Ureter (tissue), 1 donor: ENCODE measurements around the gene ZNF593OS. TPM values are rescaled to one million over a fixed set of nuclear protein-coding genes. Genes with fewer than 3 reads are reported as not detected.

Experiments
- DNase-seq: peaks from one replicate; pipeline ENCODE4 v3.0.0-alpha.2; 2020; ENCODE audit warnings: low spot score
- total RNA-seq: library from RNA; stranded (reverse); gene quantifications from one replicate; pipeline ENCODE4 v1.2.4, GENCODE V29; 2023
- donor health status: DM: yes; HTN: yes; CAD: no.

ZNF593OS gene
- total RNA-seq, 1 donor from 2014 or later, result not detected

DNA sequence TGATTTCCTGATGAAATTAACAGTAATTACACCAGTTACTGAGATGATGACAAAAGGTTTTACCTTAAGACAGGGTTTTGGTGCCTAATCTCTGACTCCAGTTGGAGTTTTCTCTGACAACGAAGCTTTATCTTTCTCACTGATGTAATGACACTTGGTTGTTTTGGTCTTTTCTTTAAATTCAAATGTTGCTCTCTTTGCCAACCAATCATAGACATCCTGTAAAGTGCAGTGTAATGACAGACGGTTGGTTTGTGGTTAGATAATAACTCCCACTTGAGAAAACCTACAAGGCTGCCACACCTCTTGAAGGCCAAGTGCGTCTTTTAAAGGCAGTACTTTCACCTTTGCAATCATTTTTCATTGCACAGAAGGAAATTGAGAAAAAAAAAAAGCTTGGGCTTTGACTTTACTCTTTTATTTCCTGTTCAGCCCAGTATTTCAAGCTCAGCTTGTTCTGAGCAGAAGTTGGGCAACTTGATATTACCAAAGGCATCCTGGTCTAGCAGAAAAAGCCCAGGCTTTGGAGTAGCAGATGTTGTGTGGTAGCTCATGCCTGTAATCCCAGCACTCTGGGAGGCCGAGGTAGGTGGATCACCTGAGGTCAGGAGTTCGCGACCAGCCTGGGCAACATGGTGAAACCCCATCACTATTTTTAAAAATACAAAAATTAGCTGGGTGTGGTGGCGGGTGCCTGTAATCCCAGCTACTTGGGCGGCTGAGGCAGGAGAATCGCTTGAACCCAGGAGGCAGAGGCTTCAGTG, 45.1 kb downstream of the ZNF593OS start:
- peak; percentile 65 for DNase-seq

DNA sequence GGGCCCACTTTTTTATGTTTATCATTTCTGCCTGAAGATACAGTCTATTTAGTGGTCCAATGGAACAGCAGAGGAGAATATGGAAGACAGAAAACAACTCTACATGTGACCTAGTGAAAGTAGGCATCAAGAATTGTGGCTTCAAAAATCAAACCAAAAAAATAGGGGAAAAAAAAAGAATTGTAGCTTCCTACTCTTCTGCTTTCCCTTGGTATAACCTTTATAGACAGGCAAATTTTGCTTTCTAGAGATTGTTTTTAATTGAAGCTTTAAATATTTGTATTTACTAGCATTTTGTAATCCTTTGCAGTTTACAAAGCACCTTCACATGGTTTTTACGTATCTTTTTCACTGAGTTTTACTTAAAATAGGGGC, 45.7 kb downstream of the ZNF593OS start:
- DNase-seq, result no peak

DNA sequence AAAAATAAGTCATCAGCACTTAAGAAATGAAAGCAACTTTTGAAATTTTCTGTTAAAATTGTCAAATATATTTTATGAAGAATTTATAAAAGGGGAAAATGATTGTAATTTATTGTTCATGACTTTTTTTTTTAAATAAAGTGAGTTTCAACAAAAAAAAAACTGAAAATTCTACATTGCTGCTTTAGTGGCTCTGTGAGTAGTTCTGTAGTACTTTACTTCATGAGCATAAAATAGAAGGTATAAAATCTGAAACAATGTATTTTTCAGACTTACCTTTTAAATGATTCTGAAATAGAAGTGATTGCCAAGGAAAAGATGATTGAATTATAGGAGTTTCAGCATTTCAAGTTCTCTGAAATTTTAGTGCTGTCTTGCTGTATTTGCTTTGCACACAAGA, 46.2 kb downstream of the ZNF593OS start:
- no peak for DNase-seq

GRCh38 chr1:26124418-26125331, 47.0 kb downstream of the ZNF593OS start:
- no peak for DNase-seq

GRCh38 chr1:26122988-26123973, 48.4 kb downstream of the ZNF593OS start:
- peak; percentile 36 for DNase-seq

DNA sequence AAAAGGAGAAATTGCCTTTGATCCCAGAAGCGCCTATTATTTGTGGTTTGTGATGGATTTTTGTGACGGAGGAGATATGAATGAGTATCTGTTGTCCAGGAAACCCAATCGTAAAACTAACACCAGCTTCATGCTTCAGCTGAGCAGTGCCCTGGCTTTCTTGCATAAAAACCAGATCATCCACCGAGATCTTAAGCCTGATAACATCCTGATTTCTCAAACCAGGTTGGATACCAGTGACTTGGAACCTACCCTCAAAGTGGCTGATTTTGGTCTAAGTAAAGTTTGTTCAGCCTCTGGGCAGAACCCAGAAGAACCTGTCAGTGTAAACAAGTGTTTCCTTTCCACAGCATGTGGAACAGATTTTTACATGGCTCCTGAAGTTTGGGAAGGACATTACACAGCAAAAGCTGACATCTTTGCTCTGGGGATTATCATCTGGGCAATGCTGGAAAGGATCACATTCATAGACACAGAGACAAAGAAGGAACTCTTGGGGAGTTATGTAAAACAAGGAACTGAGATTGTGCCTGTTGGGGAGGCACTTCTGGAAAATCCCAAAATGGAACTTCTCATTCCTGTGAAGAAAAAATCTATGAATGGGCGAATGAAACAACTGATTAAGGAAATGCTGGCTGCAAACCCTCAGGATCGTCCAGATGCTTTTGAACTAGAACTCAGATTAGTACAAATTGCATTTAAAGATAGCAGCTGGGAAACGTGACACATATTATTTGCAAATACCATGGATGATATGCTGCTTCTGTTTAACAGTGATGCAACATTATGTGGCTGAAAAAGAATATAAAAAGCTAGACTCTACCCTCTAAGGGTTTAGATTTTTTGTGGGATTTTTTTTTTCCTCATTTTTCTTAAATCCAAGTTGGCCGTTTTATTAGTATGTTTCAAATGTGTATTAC, 49.5 kb downstream of the ZNF593OS start:
- no peak for DNase-seq

- no peak for DNase-seq
Observed at GRCh38 chr1:26119892-26120608, 51.6 kb downstream of the ZNF593OS start.

Other genes with a start within 250 kb of the ZNF593OS start
- 12.3 TPM for gene PAFAH2, start 173.8 kb downstream of the ZNF593OS start, total RNA-seq
- 0.23 TPM for gene EXTL1, start 150.1 kb downstream of the ZNF593OS start, total RNA-seq
- 20.6 TPM for gene SLC30A2, start 125.7 kb downstream of the ZNF593OS start, total RNA-seq
- gene TRIM63, start 104.2 kb downstream of the ZNF593OS start, total RNA-seq, result 0.49 TPM
- gene PDIK1L, start 60.0 kb downstream of the ZNF593OS start, total RNA-seq, result 21.8 TPM
- gene FAM110D, start 12.8 kb downstream of the ZNF593OS start, total RNA-seq, result 7.9 TPM
- gene C1orf232, start 2.9 kb downstream of the ZNF593OS start, total RNA-seq, result not detected
- gene ZNF593, start 1.9 kb downstream of the ZNF593OS start, total RNA-seq, result 43.2 TPM
- gene CNKSR1, start 5.7 kb upstream of the ZNF593OS start, total RNA-seq, result 40.6 TPM
- not detected for gene CATSPER4, start 18.8 kb upstream of the ZNF593OS start, total RNA-seq
- 13.1 TPM for gene CEP85, start 62.4 kb upstream of the ZNF593OS start, total RNA-seq
- 145 TPM for gene SH3BGRL3, start 108.3 kb upstream of the ZNF593OS start, total RNA-seq
- gene UBXN11, start 134.8 kb upstream of the ZNF593OS start, total RNA-seq, result 30.3 TPM
- gene CD52, start 146.1 kb upstream of the ZNF593OS start, total RNA-seq, result 9.8 TPM
- 25.2 TPM for gene CRYBG2, start 182.3 kb upstream of the ZNF593OS start, total RNA-seq
- 1.2 TPM for gene ZNF683, start 200.9 kb upstream of the ZNF593OS start, total RNA-seq
- gene LIN28A, start 239.0 kb upstream of the ZNF593OS start, total RNA-seq, result not detected